GM23248 (cell line): ENCODE measurements around the gene SLC22A2.

ENCODE experiments used
- EZH2 ChIP-seq: fragments of 200-600 bp; sonication (generic); IDR thresholded peaks from 2 replicates; pipeline ENCODE4 v1.6.1; 2018; ENCODE audit warnings: antibody characterized with exemption, mild to moderate bottlenecking; ENCODE audit not compliant: insufficient read depth, poor library complexity, severe bottlenecking
- EZH2phosphoT487 ChIP-seq: fragments of 200-600 bp; sonication (generic); IDR thresholded peaks from 2 replicates; pipeline ENCODE4 v1.6.1; 2018; ENCODE audit warnings: antibody characterized with exemption, moderate library complexity, mild to moderate bottlenecking, low read depth; ENCODE audit not compliant: insufficient read depth

- TF ChIP-seq EZH2 (no peak), EZH2phosphoT487 (no peak)
Observed at GRCh38 chr6:160293844-160294243, 35.2 kb upstream of the SLC22A2 start.
